A673 (cell line): ENCODE data around the gene SKAP1. TPM values are rescaled to one million over a fixed set of nuclear protein-coding genes. Genes with fewer than 3 reads are reported as not detected.

Experiments used
- BruUV-seq: library from RNA; stranded (reverse); fragments of 400-500 nt; replicated peaks from 2 replicates; lab custom pipeline; 2021; lab: Mats Ljungman, UMichigan
- CTCF ChIA-PET: fragments of 300-600 bp; sonication (Branson Sonifier 250); formaldehyde crosslinking; loops from one replicate; lab custom pipeline; 2022; ENCODE audit warnings: antibody characterized with exemption; lab: Charles Lee
- POLR2A ChIA-PET: fragments of 300-600 bp; sonication (Branson Sonifier 250); formaldehyde crosslinking; loops from one replicate; lab custom pipeline; 2022; ENCODE audit warnings: antibody characterized with exemption; ENCODE audit not compliant: low non-redundant PET; lab: Charles Lee
- DNase-seq: peaks from one replicate; pipeline ENCODE4 v3.0.0-alpha.2; 2015; ENCODE audit warnings: low spot score
- H3K27ac ChIP-seq: fragments of 200-600 bp; sonication (generic); 2 replicates; pipeline ENCODE4 v1.5.1; 2016; ENCODE audit warnings: mixed run types, low read depth, mild to moderate bottlenecking, mixed read lengths, antibody characterized with exemption, low read length; ENCODE audit not compliant: poor library complexity, severe bottlenecking
- H3K27me3 ChIP-seq: fragments of 200-600 bp; sonication (generic); replicated peaks from 2 replicates; pipeline ENCODE4 v1.6.1; 2017; ENCODE audit warnings: mixed run types, low read depth, mild to moderate bottlenecking, mixed read lengths, antibody characterized with exemption, low read length; ENCODE audit not compliant: insufficient read depth, poor library complexity
- H3K36me3 ChIP-seq: fragments of 200-600 bp; sonication (generic); 2 replicates; pipeline ENCODE4 v1.6.1; 2016; ENCODE audit warnings: mixed run types, mild to moderate bottlenecking, mixed read lengths, antibody characterized with exemption, low read length; ENCODE audit not compliant: insufficient read depth, poor library complexity, severe bottlenecking
- H3K4me1 ChIP-seq: fragments of 200-600 bp; sonication (generic); 2 replicates; pipeline ENCODE4 v1.6.1; 2017; ENCODE audit warnings: mixed run types, mild to moderate bottlenecking, mixed read lengths, antibody characterized with exemption, low read length; ENCODE audit not compliant: insufficient read depth, poor library complexity, severe bottlenecking
- H3K4me3 ChIP-seq: fragments of 200-600 bp; sonication (generic); 2 replicates; pipeline ENCODE4 v1.5.1; 2016; ENCODE audit warnings: low read depth, mixed run types, mild to moderate bottlenecking, mixed read lengths, low read length; ENCODE audit not compliant: poor library complexity, severe bottlenecking
- H3K9me3 ChIP-seq: fragments of 200-600 bp; sonication (generic); 2 replicates; pipeline ENCODE4 v1.6.1; 2016; ENCODE audit warnings: mixed run types, low read depth, mild to moderate bottlenecking, mixed read lengths, antibody characterized with exemption, low read length; ENCODE audit not compliant: poor library complexity, severe bottlenecking
- CTCF ChIP-seq: fragments of 300-800, 200-600 bp; sonication (generic); conservative IDR thresholded peaks from 2 replicates; pipeline ENCODE4 v1.5.1; 2017; ENCODE audit warnings: low read depth, mild to moderate bottlenecking, antibody characterized with exemption, low read length, moderate library complexity, mixed read lengths
- EZH2 ChIP-seq: fragments of 200-600 bp; sonication (generic); IDR thresholded peaks from 2 replicates; pipeline ENCODE4 v1.6.1; 2017; ENCODE audit warnings: borderline replicate concordance, low read depth, mild to moderate bottlenecking, mixed read lengths, antibody characterized with exemption, low read length; ENCODE audit not compliant: poor library complexity, severe bottlenecking
- intact Hi-C: fragments of 100-400 bp; cut with micrococcal nuclease; formaldehyde crosslinking; loops from one replicate; pipeline ENCODE4 v1.10.0; 2022; ENCODE audit not compliant: unreplicated experiment
- total RNA-seq: library from RNA; stranded (reverse); gene quantifications from 2 replicates; pipeline ENCODE4 v1.2.3, GENCODE V29; 2021

Gene SKAP1
- total RNA-seq, 1 experiment from 2014 or later: not detected

GRCh38 chr17:48391444-48391843 is 38.6 kb downstream of the SKAP1 start:
- TF ChIP-seq CTCF (no peak), EZH2 (no peak)
- H3K27me3 ChIP-seq: peaks cover 8% of the 10 kb centered on the region
- H3K4me1 ChIP-seq: peaks cover 38% of the 10 kb centered on the region
- H3K27ac ChIP-seq: no peak overlapping the region
- ChIA-PET CTCF (interaction anchor here (0.5 kb wide), 1 partner anchor 203 kb away, joined by 4 read pairs; no protein-coding TSS in a partner anchor), POLR2A (interaction anchor here (0.6 kb wide), 1 partner anchor 73 kb away, joined by 10 read pairs; no protein-coding TSS in a partner anchor)
- H3K36me3 ChIP-seq: no peaks in the 10 kb centered on the region
- no peak overlapping the region for H3K4me3 ChIP-seq
- intact Hi-C loops: no loop called here
- BruUV-seq: no TSS peak
- no peaks in the 10 kb centered on the region for H3K9me3 ChIP-seq
- no peak for DNase-seq

GRCh38 chr17:48389903-48390302 is 40.1 kb downstream of the SKAP1 start:
- Histone ChIP-seq H3K4me3 (no peak overlapping the region), H3K27ac (no peak overlapping the region), H3K36me3 (no peaks in the 10 kb centered on the region), H3K4me1 (peaks cover 37% of the 10 kb centered on the region), H3K27me3 (peaks cover 23% of the 10 kb centered on the region), H3K9me3 (no peaks in the 10 kb centered on the region)
- TF ChIP-seq CTCF (no peak), EZH2 (no peak)
- no peak for DNase-seq
- intact Hi-C loops: no loop called here
- ChIA-PET POLR2A (no interaction called here), CTCF (no interaction called here)
- BruUV-seq: no TSS peak

- intact Hi-C loops: no loop called here
- CTCF ChIA-PET: no interaction called here
- Histone ChIP-seq H3K4me1 (peaks cover 34% of the 10 kb centered on the region), H3K9me3 (no peaks in the 10 kb centered on the region), H3K4me3 (no peak overlapping the region), H3K27ac (no peak overlapping the region), H3K36me3 (no peaks in the 10 kb centered on the region), H3K27me3 (peaks cover 30% of the 10 kb centered on the region)
- POLR2A ChIA-PET: no interaction called here
- BruUV-seq: no TSS peak
- peak; percentile 44 for DNase-seq
- no peak for TF ChIP-seq CTCF
These were observed 40.9 kb downstream of the SKAP1 start for GRCh38 chr17:48388955-48389743.
